NOMO-1 treated with dmso at 0.1 percent for 144 hours (cell line): ENCODE data around the gene NCK2.

Experiments
- DNase-seq: peaks from one replicate; lab custom pipeline; 2025; ENCODE audit not compliant: unreplicated experiment; lab: John Stamatoyannopoulos, UW

Gene NCK2

DNA sequence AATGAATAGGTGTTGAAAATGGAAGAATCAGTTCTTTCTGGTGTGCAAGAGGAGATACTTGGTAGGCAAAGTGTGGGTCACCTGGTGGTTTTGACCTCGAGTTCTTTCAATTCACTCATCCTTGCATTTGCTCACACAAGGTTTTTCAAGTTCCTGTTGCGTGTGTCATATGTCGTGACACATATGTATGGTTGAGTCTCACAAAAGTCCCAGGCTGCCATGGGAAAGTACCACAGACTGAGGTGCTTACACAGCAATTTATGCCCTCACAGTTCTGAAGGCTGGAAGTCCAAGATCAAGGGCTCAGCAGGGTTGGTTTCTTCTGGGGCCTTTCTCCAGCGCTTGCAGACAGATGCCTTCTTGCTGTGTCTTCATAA, 64.4 kb downstream of the NCK2 start:
- DNase-seq: no peak

DNA sequence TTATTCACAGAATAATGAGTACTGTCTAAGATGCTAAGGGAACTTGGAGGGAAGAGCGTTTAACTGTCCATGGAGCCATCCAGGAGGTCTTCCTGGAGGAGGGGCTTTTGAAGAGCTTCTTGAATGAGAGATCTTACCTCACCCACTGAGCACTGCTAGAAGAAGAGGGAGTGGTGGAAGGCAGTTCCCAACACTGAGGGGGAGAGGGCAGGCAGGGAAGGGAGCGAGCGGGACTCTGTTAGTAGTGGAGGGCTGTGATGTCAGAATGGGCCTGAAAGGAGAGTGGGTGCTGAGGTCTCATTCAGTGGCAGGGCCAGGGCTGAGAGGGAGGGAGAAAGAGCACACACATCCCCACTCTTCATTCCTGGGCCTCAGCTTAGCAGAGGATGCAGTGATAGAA, 65.0 kb downstream of the NCK2 start:
- no peak for DNase-seq

DNA sequence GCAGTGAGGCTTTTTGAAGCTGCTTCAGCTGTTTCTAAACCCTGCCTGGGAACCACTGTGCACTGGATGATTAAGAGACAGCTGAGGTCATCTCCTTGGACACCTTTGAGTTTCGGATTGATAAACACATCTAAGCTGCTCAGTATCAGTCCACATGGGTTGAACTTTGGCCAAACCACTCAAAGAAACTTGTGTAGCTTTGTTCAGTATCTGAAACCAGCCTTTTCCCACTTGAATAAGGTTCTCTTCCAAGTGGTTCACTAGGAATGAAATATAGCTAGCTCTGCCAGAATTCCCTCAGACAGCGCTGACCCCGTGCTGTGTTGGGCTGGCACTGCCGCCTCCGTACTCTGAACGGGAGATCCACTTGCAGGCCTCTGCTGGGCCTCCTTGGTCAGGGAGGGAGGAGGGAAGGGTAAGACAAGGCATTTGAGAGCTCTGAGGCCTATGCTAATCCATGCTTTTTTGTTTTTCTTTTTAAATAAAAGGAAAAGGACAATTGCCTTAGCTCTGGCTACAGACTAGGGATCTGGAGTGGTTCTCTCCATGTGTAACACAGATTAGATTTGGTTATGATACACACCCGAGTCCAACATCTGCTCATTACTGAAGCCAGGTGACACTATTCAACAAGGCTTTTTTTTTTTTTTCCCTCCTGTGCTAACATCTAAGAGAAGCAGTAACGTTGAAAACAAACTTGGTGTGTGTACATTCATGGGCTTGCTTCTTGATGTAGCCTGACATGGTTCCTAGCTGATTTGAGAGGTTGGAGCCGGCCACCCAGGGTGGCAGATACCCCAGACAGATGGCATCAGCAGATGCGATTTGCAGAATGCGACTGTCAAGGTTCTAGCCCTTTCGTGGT, 67.7 kb downstream of the NCK2 start:
- DNase-seq: no peak

DNA sequence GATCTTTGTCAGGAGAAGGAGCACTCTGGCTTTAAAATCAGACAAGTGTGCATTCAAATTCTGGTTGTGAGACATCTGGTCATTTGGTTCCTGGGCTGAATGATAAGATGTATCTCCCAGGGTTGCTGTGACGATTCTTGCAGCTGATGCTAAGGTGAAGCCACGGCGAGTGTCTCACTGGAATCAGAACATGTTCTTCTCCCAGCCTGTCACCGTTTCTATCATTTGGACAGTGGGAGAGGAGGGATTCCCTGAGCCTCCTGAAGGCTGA, 68.3 kb downstream of the NCK2 start:
- DNase-seq: no peak

DNA sequence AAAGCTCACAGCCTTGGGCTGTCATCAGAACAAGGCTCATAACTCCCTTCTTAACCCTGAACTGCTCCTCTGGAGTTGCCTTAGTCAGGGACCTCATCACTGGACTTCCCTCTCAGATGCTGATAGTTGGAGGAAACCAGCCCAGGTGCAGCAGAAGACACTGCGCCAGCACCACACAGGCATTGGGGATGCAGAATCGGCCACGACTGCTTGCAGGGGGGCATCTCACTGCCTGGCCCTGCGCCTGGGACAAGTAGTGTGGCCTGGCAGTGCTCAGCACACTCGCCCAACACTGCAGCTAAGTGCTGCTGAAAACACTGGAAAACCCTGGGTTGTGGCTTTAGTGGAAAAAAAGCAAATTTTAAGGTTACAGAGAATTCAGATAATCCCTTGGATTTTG, 68.7 kb downstream of the NCK2 start:
- no peak for DNase-seq

DNA sequence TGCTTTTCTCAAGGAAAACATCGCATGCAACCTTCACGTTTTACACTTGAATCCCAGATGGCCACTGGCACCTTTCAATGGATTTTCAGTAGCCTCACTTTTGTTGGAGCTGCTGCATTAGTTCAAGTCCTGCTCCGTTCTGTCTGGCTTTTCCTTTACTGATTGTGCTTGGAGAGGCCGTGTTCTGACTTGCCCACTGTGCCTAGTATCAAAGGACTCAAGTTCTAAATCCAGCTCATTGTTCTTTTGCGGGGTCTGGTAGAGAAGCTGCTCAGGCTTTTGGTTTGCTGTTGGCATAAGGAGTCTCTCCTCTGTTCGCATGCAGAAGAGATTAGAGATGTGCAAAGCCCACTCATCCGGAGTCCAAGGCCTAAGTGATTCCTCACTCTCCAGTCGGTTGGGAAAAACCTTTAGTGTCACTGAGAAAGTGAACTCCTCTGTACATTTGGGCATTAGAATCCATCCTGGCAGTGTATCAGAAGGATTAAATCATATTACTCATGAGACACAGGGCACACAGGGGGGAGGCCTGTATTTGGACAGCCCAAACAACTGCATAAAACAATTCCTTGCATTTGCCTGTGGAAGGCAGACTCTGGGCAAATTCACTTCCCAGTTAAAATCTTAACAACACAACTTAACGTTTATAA, 69.7 kb downstream of the NCK2 start:
- no peak for DNase-seq

DNA sequence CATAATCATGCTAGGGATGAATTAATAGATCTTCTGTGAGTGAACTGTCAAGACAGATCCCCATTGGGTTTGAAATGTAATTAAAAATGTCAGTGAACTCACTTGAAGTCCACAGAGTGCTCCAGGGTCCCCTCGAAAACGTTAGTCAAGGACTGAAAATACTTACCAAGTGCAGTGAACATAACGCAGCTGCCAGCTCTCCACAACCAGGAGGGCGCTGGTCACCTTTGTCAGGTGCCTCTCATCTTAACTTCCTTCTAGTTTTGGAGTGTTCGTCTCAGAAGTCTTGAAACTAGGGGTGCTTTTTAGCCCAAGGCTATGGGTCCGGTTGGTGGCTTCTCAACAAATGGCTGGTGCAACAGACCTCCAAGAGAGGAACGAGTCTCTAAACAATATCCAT, 70.7 kb downstream of the NCK2 start:
- DNase-seq: no peak

DNA sequence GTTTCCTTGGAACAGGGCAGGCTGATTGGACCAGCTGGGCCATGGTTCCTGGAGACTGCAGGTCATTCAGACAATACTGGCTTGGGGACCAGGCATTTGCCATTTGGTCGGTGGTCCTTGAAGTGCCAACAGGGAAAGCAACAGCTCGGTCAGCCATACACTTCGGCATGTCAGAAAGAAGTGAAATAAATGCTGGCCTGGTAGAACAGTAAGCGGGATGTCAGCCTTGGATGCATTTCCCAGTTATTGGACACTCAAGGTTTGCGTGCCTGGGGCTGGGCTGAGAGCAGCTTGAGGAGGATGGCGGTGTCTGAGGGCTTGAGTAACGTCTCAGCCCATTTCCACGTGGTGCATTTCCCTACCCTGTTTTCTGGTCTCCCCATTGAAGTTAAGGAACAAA, 75.4 kb downstream of the NCK2 start:
- DNase-seq: no peak

DNA sequence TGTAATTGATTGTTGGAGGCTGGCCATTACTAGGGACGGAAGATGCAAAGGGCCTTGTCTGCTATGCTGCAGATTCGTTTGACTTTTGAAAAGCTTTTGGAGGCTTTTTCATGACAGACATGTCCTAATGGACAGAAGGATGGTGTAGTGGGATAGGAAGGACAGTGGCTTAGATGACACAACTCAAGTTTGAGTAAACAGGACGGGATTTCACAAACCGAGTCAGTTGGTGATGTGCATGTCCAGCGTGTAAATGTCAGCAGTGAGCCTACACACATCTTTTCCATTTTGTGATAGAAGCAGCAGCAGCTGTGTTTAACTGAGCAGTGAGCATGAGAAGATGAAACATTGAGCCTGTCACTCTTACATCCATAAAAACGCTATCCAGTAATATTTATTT, 76.0 kb downstream of the NCK2 start:
- no peak for DNase-seq

DNA sequence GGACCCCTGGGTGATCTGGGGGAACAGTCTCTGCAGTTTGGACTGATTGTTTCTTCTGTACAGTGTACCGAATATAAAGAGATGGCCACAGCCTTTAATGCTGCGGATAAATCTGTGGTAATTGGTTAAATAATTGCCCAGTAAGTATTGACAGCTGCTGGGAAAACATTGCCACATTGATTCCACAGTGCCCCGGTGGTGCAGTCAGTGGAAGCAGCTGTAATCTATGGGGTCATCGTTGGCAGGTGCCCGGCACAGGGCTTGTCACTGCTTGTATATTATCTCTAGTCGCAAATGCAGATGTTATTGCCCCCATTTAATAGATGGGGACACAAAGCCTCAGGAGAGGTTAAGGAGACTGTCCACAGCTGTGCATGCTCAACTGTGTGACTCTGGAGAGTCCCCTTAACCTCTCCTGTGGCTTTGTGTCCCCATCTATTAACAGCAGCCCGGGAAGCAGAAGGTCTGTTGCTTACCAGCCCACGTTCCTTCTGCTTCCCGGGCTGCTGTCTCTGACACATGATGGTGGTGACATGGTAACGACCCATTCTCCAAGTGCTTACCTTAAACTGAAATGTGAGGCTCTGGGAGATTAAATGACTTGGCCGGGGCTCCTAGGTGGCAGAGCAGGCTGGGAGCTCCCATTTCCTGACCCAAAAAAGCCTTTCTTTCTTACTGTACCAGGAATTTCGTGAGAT, 76.9 kb downstream of the NCK2 start:
- DNase-seq: no peak

DNA sequence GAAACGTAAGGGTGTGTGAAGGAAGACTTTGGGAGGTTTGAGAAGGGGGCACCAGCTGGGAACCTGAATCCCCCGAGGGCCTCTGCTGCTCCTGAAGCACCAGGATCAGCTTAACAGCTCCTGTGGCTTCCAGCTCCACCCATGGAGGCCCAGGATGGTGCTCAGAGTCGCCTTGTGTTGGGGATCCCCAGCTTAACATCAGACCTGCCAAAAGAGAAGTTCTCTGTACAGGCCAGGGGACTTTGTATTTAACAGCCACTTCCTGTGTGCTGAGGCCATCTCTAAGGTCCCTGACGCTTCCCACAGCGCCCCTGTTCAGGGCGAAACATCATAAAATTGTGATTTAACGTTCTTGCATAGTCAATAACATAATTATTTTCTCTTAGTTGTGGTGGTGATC, 77.5 kb downstream of the NCK2 start:
- no peak for DNase-seq

DNA sequence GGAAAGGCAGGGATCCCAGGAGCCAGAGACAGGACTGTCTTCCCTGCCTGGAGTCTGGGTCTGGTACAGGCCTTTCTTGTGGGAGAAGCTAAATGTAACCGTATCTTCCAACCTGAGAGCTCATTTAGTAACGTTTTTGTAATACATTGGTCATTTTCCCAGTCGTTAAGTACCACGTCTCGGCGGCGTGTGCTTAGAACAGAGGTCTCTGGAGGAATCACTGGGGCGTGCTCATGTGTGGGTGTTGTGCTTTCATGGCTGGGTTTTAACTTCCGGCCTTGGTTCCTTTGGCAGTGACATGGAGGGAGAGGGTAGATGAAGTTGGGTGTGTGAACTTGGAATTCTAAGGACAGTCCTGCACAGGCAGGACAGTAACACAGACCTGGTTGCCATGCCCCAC, 79.7 kb downstream of the NCK2 start:
- DNase-seq: no peak

DNA sequence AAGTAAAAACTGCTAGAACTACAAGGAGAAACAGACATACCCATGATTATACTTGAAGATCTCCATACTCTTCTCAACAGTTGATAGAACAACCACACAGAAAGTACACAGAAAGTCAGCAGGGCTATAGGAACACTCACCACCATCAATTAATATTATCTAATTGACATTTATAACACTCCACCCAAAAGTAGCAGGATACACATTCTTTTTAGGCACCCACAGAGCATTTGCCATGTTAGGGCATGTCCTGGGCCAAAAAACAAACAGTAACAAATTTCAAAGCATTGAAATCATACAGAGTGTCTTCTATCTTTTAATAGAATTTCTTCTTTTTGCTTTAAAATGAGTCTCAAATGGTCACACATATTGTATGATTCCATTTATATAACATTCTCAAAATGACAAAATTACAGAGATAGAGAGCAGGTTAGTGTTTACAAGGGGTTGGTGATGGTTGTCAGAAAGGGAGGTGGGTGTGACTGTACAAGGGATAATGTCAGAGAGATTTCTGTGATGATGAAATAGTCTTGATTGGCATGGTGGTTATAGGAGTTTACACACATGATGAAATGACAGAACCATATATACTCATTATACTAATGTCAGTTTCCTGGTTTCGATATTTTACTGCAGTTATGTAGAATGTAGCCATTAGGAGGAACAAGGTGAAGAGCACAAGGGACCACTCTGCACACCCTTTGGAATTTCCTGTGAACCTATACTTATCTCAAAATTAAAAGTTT, 82.8 kb downstream of the NCK2 start:
- DNase-seq: peak; percentile 76

DNA sequence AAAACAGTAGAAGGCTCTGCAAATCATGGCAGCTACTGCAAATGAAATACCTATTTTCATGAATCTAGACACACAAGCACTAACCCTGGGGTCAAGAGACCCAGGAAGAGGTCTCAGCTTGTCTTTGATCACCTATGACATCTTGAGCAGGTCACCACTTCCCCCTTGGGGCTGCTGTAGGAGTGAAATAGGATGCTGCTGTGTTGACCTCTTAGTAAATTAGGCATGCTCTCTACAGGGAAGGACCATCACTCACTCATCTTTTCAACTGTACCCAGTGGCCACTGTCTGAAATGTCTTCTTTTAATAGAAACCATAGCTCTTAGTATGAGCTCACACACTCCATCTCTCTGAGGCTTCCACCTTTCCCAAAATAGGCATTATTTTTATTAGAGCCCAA, 83.8 kb downstream of the NCK2 start:
- no peak for DNase-seq

DNA sequence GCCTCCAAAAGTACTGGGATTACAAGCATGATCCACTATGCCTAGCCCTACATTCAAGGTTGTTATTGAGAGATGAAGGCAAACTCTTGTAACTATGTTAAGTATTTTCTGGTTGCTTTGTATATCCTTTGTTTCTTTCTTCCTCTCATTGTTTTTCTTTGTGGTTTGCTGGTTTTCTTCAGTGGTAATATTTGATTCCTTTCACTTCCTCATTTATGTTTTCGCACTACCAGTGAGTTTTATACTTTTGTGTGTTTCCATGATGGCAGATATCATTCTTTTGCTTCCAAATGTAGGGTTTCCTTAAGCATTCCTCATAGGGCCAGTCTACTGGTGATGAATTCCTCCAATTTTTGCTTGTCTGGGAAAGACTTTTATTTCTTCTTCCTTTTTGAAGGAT, 90.2 kb downstream of the NCK2 start:
- DNase-seq: no peak

DNA sequence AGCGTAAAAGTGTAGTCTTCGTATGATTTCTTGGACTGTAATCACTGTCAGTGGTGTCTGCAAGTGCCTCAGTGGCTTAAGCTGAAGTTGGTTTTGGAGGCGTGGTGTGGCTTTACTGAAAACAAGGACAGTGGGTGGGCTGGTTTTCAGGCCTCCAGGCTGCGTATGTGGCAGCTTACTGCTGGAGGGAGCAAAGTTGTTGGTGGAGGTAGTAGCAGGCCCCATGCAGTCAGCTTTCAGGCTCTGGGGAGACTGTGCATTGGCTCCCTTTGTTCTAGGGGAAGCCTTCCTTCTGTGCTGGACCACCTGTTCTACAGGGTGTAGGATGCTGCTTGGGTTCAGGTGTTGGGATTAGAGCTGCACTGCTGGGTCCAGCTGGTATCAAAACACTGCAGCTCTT, 91.6 kb downstream of the NCK2 start:
- no peak for DNase-seq

DNA sequence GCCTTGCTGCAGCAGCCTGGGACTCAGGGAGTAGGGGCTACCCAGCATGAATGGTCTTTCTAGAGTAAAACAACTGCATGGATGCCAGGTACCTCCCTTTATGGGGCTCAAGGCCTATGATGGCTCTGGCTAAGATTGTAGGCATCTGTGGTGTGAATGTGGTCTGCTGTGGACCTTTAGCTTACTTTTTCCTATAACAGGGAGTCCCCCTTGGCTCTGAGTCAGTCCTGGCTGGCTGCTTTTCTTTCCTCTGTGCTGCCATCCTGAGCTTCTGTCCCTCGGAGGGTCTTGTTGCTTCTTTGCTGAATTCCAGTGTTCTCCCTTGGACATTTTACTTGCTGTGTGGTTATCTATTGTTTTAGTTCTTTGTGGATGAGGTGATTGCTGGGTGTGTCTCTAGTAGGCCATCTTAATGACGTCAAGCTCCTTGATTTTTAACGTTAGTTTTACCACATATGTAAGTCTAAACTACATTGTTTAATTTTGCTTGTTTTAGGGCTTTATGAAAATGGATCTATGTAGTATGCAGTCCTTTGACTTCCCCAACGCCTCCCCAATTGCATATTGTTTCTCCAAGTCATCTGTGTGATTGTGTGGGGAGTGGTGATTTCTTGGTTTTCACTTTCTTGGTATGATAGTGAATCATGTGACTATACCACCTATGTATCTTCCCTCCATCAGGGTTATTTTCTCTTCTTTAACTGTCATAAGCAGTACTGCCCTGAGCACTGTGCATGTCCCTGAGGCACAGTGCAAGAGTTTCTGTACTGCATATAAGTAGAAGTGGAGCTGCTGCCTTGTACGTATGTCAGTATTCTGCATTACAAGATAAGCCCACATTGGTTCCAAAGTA, 92.4 kb downstream of the NCK2 start:
- DNase-seq: no peak

DNA sequence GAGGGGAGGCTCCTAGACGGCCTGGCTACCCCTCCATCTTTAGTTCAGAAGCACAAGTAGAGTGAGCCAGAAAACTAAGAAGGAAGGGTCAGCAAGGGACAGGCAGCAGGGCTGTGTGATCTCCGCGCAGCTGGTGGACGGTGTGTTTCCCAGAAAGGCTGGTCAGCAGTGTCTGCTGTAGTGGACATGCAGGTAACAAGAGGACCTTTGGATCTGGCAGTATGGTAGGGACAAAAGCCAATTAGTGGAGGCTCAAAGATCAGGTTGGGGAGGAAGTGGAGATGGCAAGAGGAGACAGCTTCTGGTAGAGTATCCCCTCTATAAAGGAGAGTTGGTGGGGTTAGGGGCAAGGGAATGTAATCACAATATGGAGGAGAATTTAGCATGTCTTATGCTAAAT, 95.1 kb downstream of the NCK2 start:
- DNase-seq: no peak

DNA sequence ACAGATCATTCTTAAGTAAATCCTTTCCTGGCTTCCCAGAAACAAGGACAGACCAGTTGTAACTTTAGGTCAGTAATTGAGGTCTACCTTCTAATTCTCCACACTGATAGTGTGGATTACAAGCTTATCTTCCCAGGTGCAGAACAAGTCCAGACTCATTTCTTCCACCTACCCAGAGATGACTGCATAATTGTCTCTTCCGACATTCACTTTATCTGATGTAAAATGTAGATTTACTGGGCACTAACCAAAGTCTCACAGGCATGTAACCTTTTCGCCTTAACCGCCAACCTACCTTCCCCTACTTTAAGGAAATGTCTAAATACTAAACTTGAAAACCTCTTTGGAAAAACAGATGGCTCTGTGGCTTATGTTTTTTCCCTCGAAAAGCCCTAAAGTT, 96.2 kb downstream of the NCK2 start:
- no peak for DNase-seq

DNA sequence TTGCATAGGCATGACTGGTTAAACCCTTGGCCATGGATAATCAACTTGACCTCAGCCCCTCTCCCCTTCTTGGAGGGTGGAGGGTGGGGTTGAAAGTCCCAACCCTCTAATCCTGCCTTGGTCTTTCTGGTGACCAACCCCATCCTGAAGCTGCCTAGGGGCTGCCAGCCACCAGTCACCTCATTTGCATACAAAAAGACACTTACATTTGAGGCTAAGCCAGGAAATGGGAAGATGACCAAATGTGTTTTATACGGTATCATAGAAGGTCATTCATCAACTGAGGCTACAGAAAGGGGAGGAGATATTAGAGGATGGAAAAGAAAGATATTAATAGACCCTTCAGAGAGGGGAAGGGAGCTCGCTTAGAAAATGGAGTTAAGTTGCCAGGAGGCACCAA, 96.8 kb downstream of the NCK2 start:
- no peak for DNase-seq

DNA sequence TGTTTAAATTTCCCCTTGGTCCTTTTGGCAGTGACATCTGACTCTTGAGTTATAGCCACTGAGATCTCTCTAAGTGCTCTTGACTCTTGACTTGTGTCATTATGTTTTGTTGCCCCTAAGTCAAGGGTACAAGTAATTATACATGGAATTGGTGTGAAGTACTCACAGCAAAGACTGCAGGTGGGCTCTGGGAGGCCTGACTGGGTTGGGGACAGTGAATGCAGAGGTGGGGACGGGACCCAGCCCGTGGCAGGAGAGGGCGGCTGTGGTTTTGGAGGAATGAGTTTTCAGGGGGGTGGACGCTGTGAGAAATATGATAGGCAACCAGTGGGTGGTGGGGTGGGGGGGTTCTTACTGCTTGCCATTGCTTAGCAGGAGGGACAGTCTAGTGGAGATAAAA, 97.8 kb downstream of the NCK2 start:
- no peak for DNase-seq
